HG02678 (cell line): Measurements from ENCODE around the gene ATP6V0A4.
"Not testable (repeated sequence)": the region's sequence is repeated elsewhere in the genome, so short reads cannot be mapped to it uniquely, and the experiment has no call there.

Source experiments
- ATAC-seq: cut with Tn5 transposase; IDR thresholded peaks from one replicate; pipeline ENCODE4 v1.9.1; 2021; ENCODE audit warnings: mild to moderate bottlenecking, moderate library complexity; ENCODE audit not compliant: unreplicated experiment

The ATP6V0A4 gene

DNA sequence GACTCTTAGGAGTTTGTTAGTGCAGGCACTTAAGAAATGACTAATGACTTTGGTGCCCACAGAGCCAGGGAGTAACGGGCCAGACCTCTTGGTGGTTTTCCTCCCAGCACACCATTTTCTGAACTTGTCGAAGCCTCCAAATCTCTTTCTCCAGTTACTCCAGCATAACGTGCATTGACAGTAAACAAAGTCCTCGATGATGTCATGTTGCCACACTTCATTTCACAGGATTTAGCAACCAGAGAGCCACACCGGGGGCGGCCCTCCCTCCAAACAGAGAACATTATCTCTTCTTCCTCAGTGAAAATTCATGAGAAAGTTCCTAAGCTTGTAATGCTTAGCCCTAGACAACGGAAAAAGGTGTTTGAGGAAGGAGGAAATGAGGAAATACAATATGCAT lies 92.8 kb downstream of the ATP6V0A4 start:
- ATAC-seq, result no peak

- no peak for ATAC-seq
Observed at GRCh38 chr7:138701537-138701923, 96.5 kb downstream of the ATP6V0A4 start.

DNA sequence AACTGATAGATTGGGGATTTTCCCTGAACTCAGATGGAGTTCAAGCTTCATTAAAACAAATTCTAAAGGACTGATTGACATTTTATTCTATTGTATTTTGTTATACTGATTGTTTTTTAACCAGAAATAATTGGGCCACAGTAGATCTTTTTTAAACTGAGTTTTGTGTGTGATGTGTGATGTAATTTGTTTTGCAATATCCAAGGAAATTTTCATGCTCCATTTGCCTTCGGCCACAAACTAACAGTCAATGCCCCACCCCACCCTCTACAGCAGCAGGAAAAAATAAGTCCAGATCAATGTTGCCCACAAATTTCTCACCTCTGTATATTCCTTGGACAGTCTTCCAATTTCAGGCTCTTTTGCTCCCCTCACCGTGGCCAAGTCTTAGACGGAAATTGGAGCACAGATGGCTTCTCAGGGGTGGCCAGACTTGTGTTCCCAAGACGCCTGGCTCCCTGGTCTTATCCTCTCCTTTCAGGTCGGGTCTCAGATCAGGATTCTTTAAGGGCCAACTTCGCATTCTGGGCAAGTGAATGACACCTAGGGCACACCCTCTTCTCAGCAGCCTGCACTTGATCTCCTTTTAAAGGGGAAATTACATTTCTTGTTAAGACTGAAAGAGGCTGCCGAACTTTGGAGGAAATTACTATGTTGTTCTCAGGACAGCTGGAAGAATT lies 97.0 kb downstream of the ATP6V0A4 start, which contains the start of gene SVOPL:
Gene SVOPL, minus strand, starts transcription at position 506 of the 680 bp plus-strand sequence. CDS start 22,317 bp downstream, outside the sequence.
- ATAC-seq, result no peak

GRCh38 chr7:138699661-138700060 lies 98.3 kb downstream of the ATP6V0A4 start:
- ATAC-seq, result no peak

GRCh38 chr7:138698281-138698680 lies 99.7 kb downstream of the ATP6V0A4 start:
- ATAC-seq, result no peak

GRCh38 chr7:138697535-138698182 lies 100.3 kb downstream of the ATP6V0A4 start:
- no peak for ATAC-seq

DNA sequence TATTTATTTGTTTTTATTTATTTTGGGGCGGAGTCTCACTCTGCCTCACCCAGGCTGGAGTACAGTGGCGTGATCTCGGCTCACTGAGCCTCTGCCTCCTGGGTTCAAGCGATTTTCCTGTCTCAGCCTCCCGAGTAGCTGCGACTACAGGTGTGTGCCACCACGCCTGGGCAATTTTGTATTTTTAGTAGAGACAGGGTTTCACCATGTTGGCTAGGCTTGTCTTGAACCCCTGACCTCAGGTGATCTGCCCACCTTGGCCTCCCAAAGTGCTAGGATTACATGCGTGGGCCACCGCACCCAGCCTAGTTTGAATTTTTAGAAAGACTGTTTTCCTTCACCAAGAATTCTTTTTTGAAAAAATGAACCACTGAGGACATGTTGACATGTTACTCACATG lies 102.2 kb downstream of the ATP6V0A4 start:
- ATAC-seq, result not testable (repeated sequence)

DNA sequence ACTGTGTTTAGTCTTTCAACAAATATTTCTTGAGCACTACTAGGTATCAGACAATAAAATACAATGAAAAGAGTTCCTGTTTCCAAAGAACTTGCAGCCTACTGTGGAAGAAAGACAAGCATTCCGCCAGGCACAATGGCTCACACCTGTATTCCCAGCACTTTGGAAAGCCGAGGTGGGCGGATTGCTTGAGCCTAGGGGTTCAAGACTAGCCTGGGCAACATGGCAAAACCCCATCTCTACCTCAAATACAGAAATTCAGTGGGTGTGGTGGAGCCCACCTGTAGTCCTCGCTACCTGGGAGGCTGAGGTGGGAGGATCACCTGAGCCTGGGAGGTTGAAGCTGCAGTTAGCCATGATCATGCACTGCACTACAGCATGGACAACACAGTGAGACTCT lies 102.9 kb downstream of the ATP6V0A4 start:
- no peak for ATAC-seq

- no peak for ATAC-seq
Observed at GRCh38 chr7:138691178-138691577, 106.8 kb downstream of the ATP6V0A4 start.

GRCh38 chr7:138690495-138690894 lies 107.5 kb downstream of the ATP6V0A4 start:
- ATAC-seq, result no peak

GRCh38 chr7:138688037-138688436 lies 110.0 kb downstream of the ATP6V0A4 start:
- ATAC-seq, result not testable (repeated sequence)

- no peak for ATAC-seq
Observed at GRCh38 chr7:138684340-138684739, 113.7 kb downstream of the ATP6V0A4 start.

DNA sequence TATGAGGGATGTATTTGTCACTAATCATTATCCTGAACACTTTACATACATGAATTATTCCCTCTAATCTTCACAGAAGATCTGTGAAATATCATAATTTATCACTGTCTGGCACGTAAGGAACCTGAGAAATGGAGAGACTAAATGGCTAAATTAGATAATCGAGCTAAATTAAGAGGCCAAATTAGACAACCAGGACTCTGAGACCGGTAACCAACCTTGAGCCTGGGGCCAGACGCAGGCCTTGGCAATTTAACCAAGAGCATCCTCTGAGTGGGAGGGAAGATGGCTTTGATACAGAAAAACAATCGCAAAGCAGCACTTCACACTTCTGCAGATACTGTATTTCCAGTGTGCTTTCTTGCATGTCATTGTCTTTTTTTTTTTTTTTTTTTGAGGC lies 118.2 kb downstream of the ATP6V0A4 start:
- ATAC-seq, result no peak

DNA sequence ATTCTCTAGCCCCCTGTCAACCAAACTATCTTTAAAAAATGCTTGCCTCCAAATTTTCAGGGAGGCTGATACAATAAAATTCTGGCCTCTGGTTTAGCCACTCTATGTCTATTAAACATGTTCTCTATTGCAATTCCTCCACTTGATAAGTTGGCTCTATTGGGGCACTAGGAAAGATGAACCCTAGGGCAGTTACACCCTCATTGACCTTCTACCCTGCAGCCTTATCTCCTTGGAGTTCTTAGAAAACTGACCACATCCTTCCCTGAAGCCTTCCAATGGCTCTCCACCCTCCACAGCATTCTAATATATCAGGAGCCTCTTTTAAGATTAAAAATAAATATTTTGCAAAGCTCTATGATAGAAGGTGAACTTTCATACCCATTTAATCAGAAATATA lies 127.4 kb downstream of the ATP6V0A4 start:
- ATAC-seq, result no peak

GRCh38 chr7:138669364-138669763 lies 128.6 kb downstream of the ATP6V0A4 start:
- ATAC-seq, result no peak

DNA sequence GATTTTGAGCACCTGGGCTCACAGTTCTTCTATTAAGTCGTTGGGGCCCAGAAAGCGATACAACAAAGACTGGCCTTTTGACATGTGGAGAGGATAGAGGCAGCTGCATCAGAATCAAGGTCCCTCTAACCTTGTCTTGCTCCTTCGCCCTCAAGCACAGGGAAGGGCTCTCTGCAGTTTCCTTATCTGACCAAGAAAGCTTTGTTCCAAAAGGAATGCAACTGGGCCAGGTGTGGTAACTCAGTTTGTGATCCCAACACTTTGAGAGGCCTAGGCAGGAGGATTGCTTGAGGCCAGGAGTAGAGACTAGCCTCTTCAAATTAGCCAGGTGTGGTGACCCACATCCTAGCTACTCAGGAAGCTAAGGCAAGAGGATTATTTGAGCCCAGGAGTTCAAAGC lies 129.1 kb downstream of the ATP6V0A4 start:
- no peak for ATAC-seq

GRCh38 chr7:138668229-138668596 lies 129.8 kb downstream of the ATP6V0A4 start:
- ATAC-seq, result no peak

- ATAC-seq, result no peak
Observed at GRCh38 chr7:138667535-138668228, 130.3 kb downstream of the ATP6V0A4 start.

- no peak for ATAC-seq
Observed at GRCh38 chr7:138666385-138666784, 131.6 kb downstream of the ATP6V0A4 start.

DNA sequence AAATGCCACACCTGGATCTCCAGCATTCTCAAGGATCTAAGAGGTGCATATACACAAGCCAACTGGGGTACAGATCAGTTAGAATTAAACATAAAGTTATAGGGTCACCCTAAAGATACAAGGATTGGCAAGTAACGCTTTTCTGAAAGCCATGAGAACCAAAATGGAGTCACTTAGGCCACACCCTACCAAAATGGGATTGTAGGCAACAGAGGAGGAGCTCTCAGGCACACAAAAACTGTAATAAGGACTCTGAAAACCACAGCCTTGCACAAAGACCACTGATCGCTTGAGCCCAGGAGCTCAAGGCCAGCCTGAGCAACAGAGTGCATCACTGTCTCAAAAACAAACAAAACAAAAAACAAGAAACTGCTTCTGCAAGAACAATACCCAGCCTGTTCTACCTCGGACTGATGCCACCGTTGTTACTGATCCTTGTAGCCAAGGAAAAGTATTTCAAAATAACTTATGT lies 132.3 kb downstream of the ATP6V0A4 start:
- ATAC-seq, result no peak

DNA sequence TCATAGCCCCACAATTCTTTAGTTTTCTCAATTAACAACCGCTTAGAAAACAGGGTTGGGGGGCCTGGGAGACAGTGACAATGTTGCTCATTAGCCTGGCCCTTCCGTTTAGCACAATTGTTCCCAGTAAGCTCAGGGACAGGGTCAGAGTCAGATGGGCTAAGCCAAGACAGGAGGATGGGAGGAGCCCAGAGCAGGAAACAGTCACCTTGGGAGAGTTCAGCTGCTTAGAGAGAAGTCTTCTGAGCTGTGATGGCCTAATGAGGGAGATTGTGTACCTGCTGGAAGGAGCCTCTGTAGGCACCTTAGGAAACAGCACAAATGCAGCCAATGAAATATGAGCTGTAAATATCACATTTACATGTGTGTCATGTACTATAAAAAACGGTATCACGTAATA lies 132.7 kb downstream of the ATP6V0A4 start:
- ATAC-seq, result no peak
